Hepatocyte (in vitro differentiated cells): ENCODE measurements around the gene TMEM272. TPM values are rescaled to one million over a fixed set of nuclear protein-coding genes. Genes with fewer than 3 reads are reported as not detected.
A peak's percentile ranks its signal among the peaks of the same experiment; 100 is the strongest.

ENCODE experiments used
- DNase-seq: peaks from one replicate; pipeline ENCODE4 v3.0.0-alpha.2; 2016; ENCODE audit warnings: low spot score
- H2AFZ ChIP-seq: fragments of 200-600 bp; sonication (generic); 2 replicates; pipeline ENCODE4 v1.6.0; 2016; ENCODE audit warnings: antibody characterized with exemption, mild to moderate bottlenecking
- H3K27ac ChIP-seq: fragments of 200-600 bp; sonication (generic); 2 replicates; pipeline ENCODE4 v1.5.1; 2016; ENCODE audit warnings: mild to moderate bottlenecking
- H3K27me3 ChIP-seq: fragments of 200-600 bp; sonication (generic); 2 replicates; pipeline ENCODE4 v1.6.1; 2016
- H3K36me3 ChIP-seq: fragments of 200-600 bp; sonication (generic); replicated peaks from 2 replicates; pipeline ENCODE4 v1.5.1; 2016; ENCODE audit warnings: low read depth; ENCODE audit not compliant: insufficient read depth
- H3K4me1 ChIP-seq: fragments of 200-600 bp; sonication (generic); 2 replicates; pipeline ENCODE4 v1.5.1; 2016; ENCODE audit warnings: mild to moderate bottlenecking, moderate library complexity; ENCODE audit not compliant: insufficient read depth
- H3K4me2 ChIP-seq: fragments of 200-600 bp; sonication (generic); 2 replicates; pipeline ENCODE4 v1.6.0; 2016
- H3K4me3 ChIP-seq: fragments of 200-600 bp; sonication (generic); 2 replicates; pipeline ENCODE4 v1.5.1; 2016; ENCODE audit warnings: mild to moderate bottlenecking
- H3K79me2 ChIP-seq: fragments of 200-600 bp; sonication (generic); 2 replicates; pipeline ENCODE4 v1.6.0; 2017; ENCODE audit warnings: mild to moderate bottlenecking
- H3K9me2 ChIP-seq: fragments of 200-600 bp; sonication (generic); replicated peaks from 2 replicates; pipeline ENCODE4 v1.6.0; 2017; ENCODE audit warnings: mild to moderate bottlenecking; ENCODE audit not compliant: insufficient read depth
- H3K9me3 ChIP-seq: fragments of 200-600 bp; sonication (generic); 2 replicates; pipeline ENCODE4 v1.5.1; 2016; ENCODE audit warnings: low read depth, mild to moderate bottlenecking
- H4K20me1 ChIP-seq: fragments of 200-600 bp; sonication (generic); 2 replicates; pipeline ENCODE4 v1.6.0; 2016; ENCODE audit warnings: mild to moderate bottlenecking; ENCODE audit not compliant: insufficient read depth, poor library complexity, severe bottlenecking
- EZH2 ChIP-seq: fragments of 200-600 bp; sonication (generic); IDR thresholded peaks from 2 replicates; pipeline ENCODE4 v1.6.1; 2016; ENCODE audit warnings: antibody characterized with exemption, mild to moderate bottlenecking, borderline replicate concordance
- EZH2phosphoT487 ChIP-seq: fragments of 200-600 bp; sonication (generic); IDR thresholded peaks from one replicate; pipeline ENCODE4 v1.6.1; 2018; ENCODE audit warnings: antibody characterized with exemption, mild to moderate bottlenecking, low read depth, moderate library complexity; ENCODE audit not compliant: unreplicated experiment, severe bottlenecking
- WGBS: methylation state at CpG from one replicate; pipeline ENCODE4 v1.1.6; 2016; ENCODE audit warnings: low lambda C conversion rate; ENCODE audit errors: missing lambda C conversion rate; 5-methylcytosine and 5-hydroxymethylcytosine counted together
- polyA plus RNA-seq: library from polyadenylated mRNA; unstranded; fragments of >200 nt; fragmentation: Nextera tagmentation; extraction: Ambion mirVana; gene quantifications from 2 replicates; pipeline ENCODE4 v1.2.1, GENCODE V29; 2016
- total RNA-seq: library from RNA; depleted of rRNA; stranded (reverse); fragments of >200 nt; gene quantifications from 2 replicates; pipeline ENCODE4 v1.2.3, GENCODE V29; 2014
- TF ChIP-seq, protein P1 (sequence below): fragments of 200-600 bp; sonication (generic); IDR thresholded peaks from 2 replicates; pipeline ENCODE4 v1.5.1; 2016; ENCODE audit warnings: antibody characterized with exemption, mild to moderate bottlenecking; ENCODE audit not compliant: poor library complexity

The TMEM272 gene
- total and polyA plus RNA-seq, 2 experiments from 2014 or later: 0.20 to 0.23 TPM

DNA sequence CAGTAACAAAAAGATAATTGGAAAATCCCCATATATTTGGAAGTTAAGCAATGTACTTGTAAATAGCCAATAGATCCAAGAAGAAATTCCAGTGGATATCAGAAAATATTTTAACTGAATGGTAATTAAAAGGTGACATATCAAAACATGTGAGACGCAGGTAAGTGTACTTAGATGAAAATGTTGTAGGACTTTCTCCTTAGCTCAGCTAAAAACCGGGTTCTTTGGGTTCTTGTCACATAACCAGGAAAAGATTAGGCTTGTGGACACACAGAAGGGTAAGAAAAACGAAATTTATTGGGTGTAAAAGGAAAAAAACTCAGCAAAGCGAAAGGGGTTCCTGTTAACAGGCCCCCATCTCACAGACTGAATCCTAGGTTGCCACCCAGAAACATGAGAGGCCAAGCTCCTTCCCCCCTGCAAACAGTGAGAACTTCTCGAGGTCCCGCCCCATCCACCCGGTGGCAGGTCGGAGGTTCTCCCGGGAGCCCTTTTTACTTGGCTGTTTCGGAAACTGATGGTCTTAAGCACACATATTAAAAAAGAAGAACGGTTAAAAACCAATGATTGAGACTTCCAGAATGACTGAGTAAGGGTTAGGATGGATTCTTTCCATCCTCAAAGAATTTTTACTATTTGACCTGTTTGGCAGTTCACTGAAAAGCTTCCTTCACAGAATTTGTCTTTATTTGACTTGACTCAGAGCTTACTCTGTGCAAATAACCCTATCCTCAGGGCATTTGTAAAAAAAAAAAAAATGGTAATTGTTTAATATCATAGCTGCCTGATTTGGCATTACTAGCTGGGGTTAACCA lies 13.7 kb upstream of the TMEM272 start:
- H3K9me2 ChIP-seq: no peaks in the 10 kb centered on the region
- H3K4me3 ChIP-seq: no peak overlapping the region
- H3K36me3 ChIP-seq: no peaks in the 10 kb centered on the region
- WGBS: 43% methylated on average over 11 of the region's 11 CpGs
- H3K4me2 ChIP-seq: peak overlapping the region; percentile 12
- H3K27ac ChIP-seq: no peak overlapping the region
- no peak overlapping the region for H2AFZ ChIP-seq
- TF ChIP-seq, protein P1, sequence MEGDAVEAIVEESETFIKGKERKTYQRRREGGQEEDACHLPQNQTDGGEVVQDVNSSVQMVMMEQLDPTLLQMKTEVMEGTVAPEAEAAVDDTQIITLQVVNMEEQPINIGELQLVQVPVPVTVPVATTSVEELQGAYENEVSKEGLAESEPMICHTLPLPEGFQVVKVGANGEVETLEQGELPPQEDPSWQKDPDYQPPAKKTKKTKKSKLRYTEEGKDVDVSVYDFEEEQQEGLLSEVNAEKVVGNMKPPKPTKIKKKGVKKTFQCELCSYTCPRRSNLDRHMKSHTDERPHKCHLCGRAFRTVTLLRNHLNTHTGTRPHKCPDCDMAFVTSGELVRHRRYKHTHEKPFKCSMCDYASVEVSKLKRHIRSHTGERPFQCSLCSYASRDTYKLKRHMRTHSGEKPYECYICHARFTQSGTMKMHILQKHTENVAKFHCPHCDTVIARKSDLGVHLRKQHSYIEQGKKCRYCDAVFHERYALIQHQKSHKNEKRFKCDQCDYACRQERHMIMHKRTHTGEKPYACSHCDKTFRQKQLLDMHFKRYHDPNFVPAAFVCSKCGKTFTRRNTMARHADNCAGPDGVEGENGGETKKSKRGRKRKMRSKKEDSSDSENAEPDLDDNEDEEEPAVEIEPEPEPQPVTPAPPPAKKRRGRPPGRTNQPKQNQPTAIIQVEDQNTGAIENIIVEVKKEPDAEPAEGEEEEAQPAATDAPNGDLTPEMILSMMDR: no peak
- TF ChIP-seq EZH2 (no peak), EZH2phosphoT487 (no peak)
- H3K4me1 ChIP-seq: no peaks in the 10 kb centered on the region
- no peaks in the 10 kb centered on the region for H4K20me1 ChIP-seq
- H3K9me3 ChIP-seq: no peaks in the 10 kb centered on the region
- no peak for DNase-seq
- no peaks in the 10 kb centered on the region for H3K27me3 ChIP-seq
- H3K79me2 ChIP-seq: no peaks in the 10 kb centered on the region

DNA sequence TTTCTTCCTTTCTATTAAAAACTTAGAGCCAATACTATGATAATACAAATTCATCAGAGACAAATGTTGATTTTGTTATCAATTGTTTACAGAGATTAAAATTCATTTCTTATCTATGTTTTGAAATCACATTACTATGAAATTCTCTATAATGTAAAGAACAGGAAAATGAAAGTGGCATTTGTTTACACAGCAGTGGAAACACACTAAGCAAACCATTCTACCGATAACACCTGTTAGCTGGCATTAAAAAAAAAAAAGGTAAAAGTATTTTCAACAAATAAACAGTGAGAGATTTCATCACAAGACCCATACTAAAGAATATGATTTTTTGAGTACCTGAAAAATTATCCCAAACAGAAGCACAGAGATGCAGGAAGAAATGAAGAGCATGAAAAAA lies 12.0 kb upstream of the TMEM272 start:
- H3K4me1 ChIP-seq: no peaks in the 10 kb centered on the region
- TF ChIP-seq EZH2phosphoT487: peak; percentile 47
- no peak for TF ChIP-seq EZH2
- TF ChIP-seq, protein P1: no peak
- no peaks in the 10 kb centered on the region for H3K27me3 ChIP-seq
- H3K4me3 ChIP-seq: no peak overlapping the region
- H4K20me1 ChIP-seq: no peaks in the 10 kb centered on the region
- H2AFZ ChIP-seq: no peak overlapping the region
- H3K4me2 ChIP-seq: no peak overlapping the region
- no peak for DNase-seq
- no peaks in the 10 kb centered on the region for H3K79me2 ChIP-seq
- WGBS: 64% methylated on average over 1 of the region's 1 CpG
- H3K27ac ChIP-seq: no peak overlapping the region
- H3K36me3 ChIP-seq: no peaks in the 10 kb centered on the region
- no peaks in the 10 kb centered on the region for H3K9me3 ChIP-seq
- no peaks in the 10 kb centered on the region for H3K9me2 ChIP-seq

DNA sequence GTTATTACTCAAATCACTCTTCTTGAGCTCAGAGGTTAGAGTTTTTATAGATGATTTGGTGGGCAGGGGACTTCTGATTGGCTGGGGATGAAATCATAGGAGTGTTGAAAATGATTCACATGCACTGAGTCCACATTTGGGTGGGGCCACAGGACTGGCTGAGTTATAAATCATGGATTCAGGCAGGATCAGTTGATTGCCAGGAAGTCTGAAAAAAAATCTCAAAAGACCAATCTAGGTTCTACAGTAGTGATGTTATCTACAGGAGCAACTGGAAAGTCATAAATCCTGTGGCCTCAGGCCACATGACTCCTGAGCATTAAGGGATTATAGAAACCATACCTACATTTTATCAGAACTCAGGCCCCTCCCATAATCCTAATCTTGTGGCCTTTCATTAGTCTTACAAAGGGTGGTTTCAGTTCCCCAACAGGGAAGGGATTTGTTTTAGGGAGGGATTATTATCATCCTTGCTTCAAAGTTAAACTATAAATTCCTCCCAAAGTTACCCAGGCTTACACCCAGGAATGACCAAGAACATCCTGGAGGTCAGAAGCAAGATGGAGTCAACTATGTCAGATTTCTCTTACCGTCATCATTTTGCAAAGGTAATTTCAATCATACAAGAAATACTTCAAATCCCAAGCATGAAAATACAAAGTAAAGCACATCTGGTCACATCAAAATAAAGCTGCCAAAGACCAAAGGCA lies 11.2 kb upstream of the TMEM272 start:
- Histone ChIP-seq H3K9me2 (no peaks in the 10 kb centered on the region), H2AFZ (no peak overlapping the region), H3K9me3 (no peaks in the 10 kb centered on the region), H3K4me3 (no peak overlapping the region), H3K36me3 (no peaks in the 10 kb centered on the region), H4K20me1 (no peaks in the 10 kb centered on the region), H3K4me1 (no peaks in the 10 kb centered on the region), H3K27ac (no peak overlapping the region), H3K79me2 (no peaks in the 10 kb centered on the region), H3K27me3 (no peaks in the 10 kb centered on the region), H3K4me2 (no peak overlapping the region)
- DNase-seq: peak; percentile 23
- WGBS: 97% methylated on average over 1 of the region's 1 CpG
- no peak for TF ChIP-seq EZH2
